ENCODE results near the gene HACD3.
"Not testable (repeated sequence)": the region's sequence is repeated elsewhere in the genome, so short reads cannot be mapped to it uniquely, and the experiment has no call there.

HACD3 gene

GRCh38 chr15:65550681-65551098 lies 20.4 kb downstream of the HACD3 start:
- no peak for ATAC-seq
- TF ChIP-seq ISL1 (CRISPR knock-in tag; IDR thresholded peaks at IDR 0.05) = no peak
- TF ChIP-seq CSRNP3 (CRISPR knock-in tag; IDR thresholded peaks at IDR 0.05) = no peak
- TF ChIP-seq OSR1 (CRISPR knock-in tag; IDR thresholded peaks at IDR 0.05) = no peak
- no peak for TF ChIP-seq RARB (CRISPR knock-in tag; IDR thresholded peaks at IDR 0.05)
- TF ChIP-seq ARNTL (CRISPR knock-in tag; IDR thresholded peaks at IDR 0.05; ENCODE audit: borderline replicate concordance, low read depth) = no peak
- TF ChIP-seq GLIS3 (CRISPR knock-in tag; IDR thresholded peaks at IDR 0.05) = no peak
- TF ChIP-seq CREB5 (CRISPR knock-in tag; IDR thresholded peaks at IDR 0.05; ENCODE audit: low read depth) = no peak
- no peak for TF ChIP-seq BACH2 (CRISPR knock-in tag; IDR thresholded peaks at IDR 0.05; ENCODE audit: borderline replicate concordance)
- no peak for TF ChIP-seq ESRRG (CRISPR knock-in tag; IDR thresholded peaks at IDR 0.05)
- TF ChIP-seq ZNF8 (CRISPR knock-in tag; IDR thresholded peaks at IDR 0.05) = no peak
- TF ChIP-seq PPARA (CRISPR knock-in tag; IDR thresholded peaks at IDR 0.05; ENCODE audit: borderline replicate concordance) = no peak

GRCh38 chr15:65551183-65551582 lies 20.9 kb downstream of the HACD3 start:
- no peak for ATAC-seq
- TF ChIP-seq PATZ1 (CRISPR knock-in tag; IDR thresholded peaks at IDR 0.05; ENCODE audit: borderline replicate concordance) = no peak
- TF ChIP-seq ZC3H10 (CRISPR knock-in tag; IDR thresholded peaks at IDR 0.05) = no peak
- TF ChIP-seq TSHZ2 (CRISPR knock-in tag; IDR thresholded peaks at IDR 0.05) = no peak
- no peak for TF ChIP-seq CSDC2 (CRISPR knock-in tag; IDR thresholded peaks at IDR 0.05)
- no peak for TF ChIP-seq ZNF565 (CRISPR knock-in tag; conservative IDR thresholded peaks at IDR 0.05; ENCODE audit: low read depth)
- no peak for TF ChIP-seq TCF4 (CRISPR knock-in tag; IDR thresholded peaks at IDR 0.05; ENCODE audit: borderline replicate concordance)
- TF ChIP-seq BACH2 (CRISPR knock-in tag; IDR thresholded peaks at IDR 0.05; ENCODE audit: borderline replicate concordance) = no peak
- no peak for TF ChIP-seq ZNF70 (CRISPR knock-in tag; IDR thresholded peaks at IDR 0.05)
- TF ChIP-seq ZFP30 (CRISPR knock-in tag; IDR thresholded peaks at IDR 0.05) = no peak
- TF ChIP-seq ESRRG (CRISPR knock-in tag; IDR thresholded peaks at IDR 0.05) = no peak
- no peak for TF ChIP-seq OSR1 (CRISPR knock-in tag; IDR thresholded peaks at IDR 0.05)
- no peak for TF ChIP-seq GLIS3 (CRISPR knock-in tag; IDR thresholded peaks at IDR 0.05)
- no peak for TF ChIP-seq ZNF8 (CRISPR knock-in tag; IDR thresholded peaks at IDR 0.05)
- no peak for TF ChIP-seq CSRNP3 (CRISPR knock-in tag; IDR thresholded peaks at IDR 0.05)
- no peak for TF ChIP-seq CREB5 (CRISPR knock-in tag; IDR thresholded peaks at IDR 0.05; ENCODE audit: low read depth)
- TF ChIP-seq ARNTL (CRISPR knock-in tag; IDR thresholded peaks at IDR 0.05; ENCODE audit: borderline replicate concordance, low read depth) = no peak
- TF ChIP-seq RARB (CRISPR knock-in tag; IDR thresholded peaks at IDR 0.05) = no peak
- no peak for TF ChIP-seq PPARA (CRISPR knock-in tag; IDR thresholded peaks at IDR 0.05; ENCODE audit: borderline replicate concordance)
- no peak for TF ChIP-seq ZFP3 (CRISPR knock-in tag; IDR thresholded peaks at IDR 0.05)
- no peak for TF ChIP-seq TOX (CRISPR knock-in tag; IDR thresholded peaks at IDR 0.05; ENCODE audit: borderline replicate concordance)

- not testable (repeated sequence) for ATAC-seq
These were observed 22.6 kb downstream of the HACD3 start for GRCh38 chr15:65552851-65553250.
